Astrocyte (in vitro differentiated cells and primary cell): ENCODE data around the gene EIF3F.

Experiments
- EZH2 ChIP-seq: IDR thresholded peaks from 2 replicates; pipeline ENCODE4 v1.6.1; 2012; ENCODE audit warnings: mild to moderate bottlenecking, low read length, inconsistent platforms; ENCODE audit not compliant: insufficient read depth
- TF ChIP-seq, protein P1 (sequence below): IDR thresholded peaks from 2 replicates; pipeline ENCODE4 v1.5.1; 2011; ENCODE audit warnings: low read depth, mild to moderate bottlenecking, inconsistent platforms, low read length, moderate library complexity; ENCODE audit not compliant: insufficient read depth

DNA sequence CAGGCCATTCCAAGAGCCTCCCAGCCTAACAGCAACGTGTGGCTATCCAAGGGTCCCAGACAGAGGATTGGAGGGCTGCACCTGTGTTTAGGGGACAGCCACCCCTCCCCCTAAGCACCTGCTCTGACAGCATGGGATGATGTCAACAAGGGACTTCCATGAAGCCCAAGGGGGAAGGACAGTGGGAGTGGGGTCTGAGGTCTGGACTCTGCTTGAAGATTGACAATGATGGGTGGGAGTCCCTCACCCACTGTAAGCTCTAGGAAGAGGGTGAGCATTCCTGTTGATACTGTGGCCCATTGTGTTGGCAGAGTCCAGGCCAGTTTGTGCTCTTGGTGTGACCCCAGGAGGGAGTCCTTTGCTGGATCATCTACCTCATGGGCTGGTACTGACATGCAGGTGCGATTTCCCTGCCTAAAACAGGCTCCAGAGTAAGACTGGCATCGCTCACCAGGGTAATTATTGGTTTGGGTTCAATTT lies 47.0 kb downstream of the EIF3F start:
- TF ChIP-seq, protein P1, sequence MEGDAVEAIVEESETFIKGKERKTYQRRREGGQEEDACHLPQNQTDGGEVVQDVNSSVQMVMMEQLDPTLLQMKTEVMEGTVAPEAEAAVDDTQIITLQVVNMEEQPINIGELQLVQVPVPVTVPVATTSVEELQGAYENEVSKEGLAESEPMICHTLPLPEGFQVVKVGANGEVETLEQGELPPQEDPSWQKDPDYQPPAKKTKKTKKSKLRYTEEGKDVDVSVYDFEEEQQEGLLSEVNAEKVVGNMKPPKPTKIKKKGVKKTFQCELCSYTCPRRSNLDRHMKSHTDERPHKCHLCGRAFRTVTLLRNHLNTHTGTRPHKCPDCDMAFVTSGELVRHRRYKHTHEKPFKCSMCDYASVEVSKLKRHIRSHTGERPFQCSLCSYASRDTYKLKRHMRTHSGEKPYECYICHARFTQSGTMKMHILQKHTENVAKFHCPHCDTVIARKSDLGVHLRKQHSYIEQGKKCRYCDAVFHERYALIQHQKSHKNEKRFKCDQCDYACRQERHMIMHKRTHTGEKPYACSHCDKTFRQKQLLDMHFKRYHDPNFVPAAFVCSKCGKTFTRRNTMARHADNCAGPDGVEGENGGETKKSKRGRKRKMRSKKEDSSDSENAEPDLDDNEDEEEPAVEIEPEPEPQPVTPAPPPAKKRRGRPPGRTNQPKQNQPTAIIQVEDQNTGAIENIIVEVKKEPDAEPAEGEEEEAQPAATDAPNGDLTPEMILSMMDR: no peak
- no peak for TF ChIP-seq EZH2
